ENCODE measurements around the gene KSR1.

DNA sequence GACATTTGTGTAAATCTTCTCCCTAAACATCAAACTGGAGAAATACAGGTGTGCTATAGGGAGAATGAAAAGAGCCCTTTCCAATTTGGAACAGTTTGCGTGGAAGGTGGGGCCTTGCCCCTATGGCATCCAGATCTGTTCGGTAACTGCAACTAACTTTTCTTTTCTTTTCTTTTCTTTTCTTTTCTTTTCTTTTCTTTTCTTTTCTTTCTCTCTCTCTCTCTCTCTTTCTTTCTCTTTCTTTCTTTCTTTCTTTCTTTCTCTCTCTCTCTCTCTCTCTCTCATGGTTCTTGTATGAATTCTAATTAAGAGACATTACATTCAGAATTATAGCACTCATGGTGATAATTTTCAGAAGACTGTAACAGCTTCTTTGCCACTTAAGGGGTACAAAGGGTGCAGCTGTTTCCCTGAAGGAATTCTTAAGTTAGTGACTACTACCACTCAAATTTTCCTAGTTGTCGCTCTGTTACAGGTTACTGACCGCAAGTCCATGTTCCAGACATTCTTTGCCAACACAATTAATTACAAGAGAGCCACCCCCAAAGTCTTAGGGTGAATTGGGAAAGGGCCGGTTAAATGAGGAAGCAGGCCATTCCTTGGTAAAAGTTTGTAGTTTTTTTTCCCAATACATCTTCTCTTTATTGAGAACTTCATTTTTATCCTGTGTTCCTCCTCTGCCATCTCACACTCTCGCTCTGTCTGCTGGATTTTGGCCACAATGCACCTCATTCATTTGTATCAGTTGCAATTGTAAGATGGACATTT lies 69.8 kb downstream of the KSR1 start:
- no peak for TF ChIP-seq CSRNP3 (CRISPR knock-in tag; IDR thresholded peaks at IDR 0.05)
- TF ChIP-seq BACH2 (CRISPR knock-in tag; IDR thresholded peaks at IDR 0.05; ENCODE audit: borderline replicate concordance) = no peak
- no peak for TF ChIP-seq ZNF565 (CRISPR knock-in tag; conservative IDR thresholded peaks at IDR 0.05; ENCODE audit: low read depth)
- TF ChIP-seq, protein P1, sequence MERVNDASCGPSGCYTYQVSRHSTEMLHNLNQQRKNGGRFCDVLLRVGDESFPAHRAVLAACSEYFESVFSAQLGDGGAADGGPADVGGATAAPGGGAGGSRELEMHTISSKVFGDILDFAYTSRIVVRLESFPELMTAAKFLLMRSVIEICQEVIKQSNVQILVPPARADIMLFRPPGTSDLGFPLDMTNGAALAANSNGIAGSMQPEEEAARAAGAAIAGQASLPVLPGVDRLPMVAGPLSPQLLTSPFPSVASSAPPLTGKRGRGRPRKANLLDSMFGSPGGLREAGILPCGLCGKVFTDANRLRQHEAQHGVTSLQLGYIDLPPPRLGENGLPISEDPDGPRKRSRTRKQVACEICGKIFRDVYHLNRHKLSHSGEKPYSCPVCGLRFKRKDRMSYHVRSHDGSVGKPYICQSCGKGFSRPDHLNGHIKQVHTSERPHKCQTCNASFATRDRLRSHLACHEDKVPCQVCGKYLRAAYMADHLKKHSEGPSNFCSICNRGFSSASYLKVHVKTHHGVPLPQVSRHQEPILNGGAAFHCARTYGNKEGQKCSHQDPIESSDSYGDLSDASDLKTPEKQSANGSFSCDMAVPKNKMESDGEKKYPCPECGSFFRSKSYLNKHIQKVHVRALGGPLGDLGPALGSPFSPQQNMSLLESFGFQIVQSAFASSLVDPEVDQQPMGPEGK (CRISPR knock-in tag; IDR thresholded peaks at IDR 0.05; ENCODE audit: borderline replicate concordance) = no peak
- no peak for TF ChIP-seq ESRRG (CRISPR knock-in tag; IDR thresholded peaks at IDR 0.05)
- TF ChIP-seq ZNF70 (CRISPR knock-in tag; IDR thresholded peaks at IDR 0.05) = no peak
- TF ChIP-seq CREB5 (CRISPR knock-in tag; IDR thresholded peaks at IDR 0.05; ENCODE audit: low read depth) = no peak
- no peak for TF ChIP-seq ZFP30 (CRISPR knock-in tag; IDR thresholded peaks at IDR 0.05)
- TF ChIP-seq RARB (CRISPR knock-in tag; IDR thresholded peaks at IDR 0.05) = no peak
- TF ChIP-seq OSR1 (CRISPR knock-in tag; IDR thresholded peaks at IDR 0.05) = no peak

Measured in SK-N-SH treated with all-trans-retinoic acid at 6 μM for 48 hours (cell line).